Measurements from ENCODE around the gene HOXA13.

HOXA13 gene

GRCh38 chr7:27166531-27167505 lies 33.1 kb downstream of the HOXA13 start:
- Histone ChIP-seq H3K4me2 (ENCODE audit: low read length) (no peak overlapping the region), H2AFZ (ENCODE audit: low read depth, low read length) (no peak overlapping the region), H3K27me3 (ENCODE audit: low read depth, low read length) (no peaks in the 10 kb centered on the region), H3K79me2 (ENCODE audit: low read length) (no peaks in the 10 kb centered on the region), H3K9ac (ENCODE audit: low read length) (no peak overlapping the region), H3K4me3 (ENCODE audit: low read length) (no peak overlapping the region), H3K36me3 (replicated peaks; ENCODE audit: low read depth, low read length) (no peaks in the 10 kb centered on the region), H3K27ac (ENCODE audit: low read length) (no peak overlapping the region), H4K20me1 (ENCODE audit: insufficient read depth, low read length) (no peaks in the 10 kb centered on the region), H3K9me3 (ENCODE audit: insufficient read depth, low read length) (no peaks in the 10 kb centered on the region), H3K4me1 (ENCODE audit: low read length) (no peaks in the 10 kb centered on the region)
- TF ChIP-seq, protein P1, sequence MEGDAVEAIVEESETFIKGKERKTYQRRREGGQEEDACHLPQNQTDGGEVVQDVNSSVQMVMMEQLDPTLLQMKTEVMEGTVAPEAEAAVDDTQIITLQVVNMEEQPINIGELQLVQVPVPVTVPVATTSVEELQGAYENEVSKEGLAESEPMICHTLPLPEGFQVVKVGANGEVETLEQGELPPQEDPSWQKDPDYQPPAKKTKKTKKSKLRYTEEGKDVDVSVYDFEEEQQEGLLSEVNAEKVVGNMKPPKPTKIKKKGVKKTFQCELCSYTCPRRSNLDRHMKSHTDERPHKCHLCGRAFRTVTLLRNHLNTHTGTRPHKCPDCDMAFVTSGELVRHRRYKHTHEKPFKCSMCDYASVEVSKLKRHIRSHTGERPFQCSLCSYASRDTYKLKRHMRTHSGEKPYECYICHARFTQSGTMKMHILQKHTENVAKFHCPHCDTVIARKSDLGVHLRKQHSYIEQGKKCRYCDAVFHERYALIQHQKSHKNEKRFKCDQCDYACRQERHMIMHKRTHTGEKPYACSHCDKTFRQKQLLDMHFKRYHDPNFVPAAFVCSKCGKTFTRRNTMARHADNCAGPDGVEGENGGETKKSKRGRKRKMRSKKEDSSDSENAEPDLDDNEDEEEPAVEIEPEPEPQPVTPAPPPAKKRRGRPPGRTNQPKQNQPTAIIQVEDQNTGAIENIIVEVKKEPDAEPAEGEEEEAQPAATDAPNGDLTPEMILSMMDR (IDR thresholded peaks at IDR 0.05; ENCODE audit: low read depth, low read length), result no peak
- no peak for TF ChIP-seq EZH2phosphoT487 (IDR thresholded peaks at IDR 0.05; ENCODE audit: low read depth)

DNA sequence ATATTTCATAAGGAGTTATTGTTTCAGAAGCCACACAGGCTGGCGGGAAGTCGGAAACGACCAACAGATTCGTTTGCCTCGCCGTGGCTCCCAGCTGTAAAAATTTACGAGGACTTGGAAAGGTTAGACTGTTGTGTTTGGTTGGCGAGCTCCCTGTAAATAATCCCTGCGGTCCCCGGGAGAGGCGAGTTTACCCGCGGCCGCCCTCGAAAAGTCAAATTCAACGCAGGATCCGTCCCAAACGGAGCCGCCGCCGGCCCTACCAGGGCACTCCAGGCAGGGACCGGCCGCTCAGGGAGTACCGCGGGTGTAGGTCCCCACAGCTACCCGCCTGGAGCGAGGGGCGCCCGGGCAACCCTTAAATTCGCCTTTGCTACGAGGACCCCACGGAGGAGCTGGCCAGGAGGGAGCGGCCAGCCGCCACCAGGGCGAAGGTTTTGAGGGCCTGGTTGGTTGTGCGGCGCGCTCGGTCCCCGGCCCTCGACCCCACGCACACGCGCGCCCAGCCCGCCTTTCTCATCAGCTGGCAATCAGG lies 33.8 kb downstream of the HOXA13 start:
- H2AFZ ChIP-seq (ENCODE audit: low read depth, low read length), result no peak overlapping the region
- H3K27me3 ChIP-seq (ENCODE audit: low read depth, low read length), result no peaks in the 10 kb centered on the region
- H3K4me2 ChIP-seq (ENCODE audit: low read length), result no peak overlapping the region
- no peaks in the 10 kb centered on the region for H4K20me1 ChIP-seq (ENCODE audit: insufficient read depth, low read length)
- no peaks in the 10 kb centered on the region for H3K79me2 ChIP-seq (ENCODE audit: low read length)
- H3K4me1 ChIP-seq (ENCODE audit: low read length), result no peaks in the 10 kb centered on the region
- TF ChIP-seq, protein P1 (IDR thresholded peaks at IDR 0.05; ENCODE audit: low read depth, low read length), result no peak
- TF ChIP-seq EZH2phosphoT487 (IDR thresholded peaks at IDR 0.05; ENCODE audit: low read depth), result no peak
- no peaks in the 10 kb centered on the region for H3K36me3 ChIP-seq (replicated peaks; ENCODE audit: low read depth, low read length)
- H3K9ac ChIP-seq (ENCODE audit: low read length), result no peak overlapping the region
- H3K4me3 ChIP-seq (ENCODE audit: low read length), result no peak overlapping the region
- H3K27ac ChIP-seq (ENCODE audit: low read length), result no peak overlapping the region
- H3K9me3 ChIP-seq (ENCODE audit: insufficient read depth, low read length), result no peaks in the 10 kb centered on the region

DNA sequence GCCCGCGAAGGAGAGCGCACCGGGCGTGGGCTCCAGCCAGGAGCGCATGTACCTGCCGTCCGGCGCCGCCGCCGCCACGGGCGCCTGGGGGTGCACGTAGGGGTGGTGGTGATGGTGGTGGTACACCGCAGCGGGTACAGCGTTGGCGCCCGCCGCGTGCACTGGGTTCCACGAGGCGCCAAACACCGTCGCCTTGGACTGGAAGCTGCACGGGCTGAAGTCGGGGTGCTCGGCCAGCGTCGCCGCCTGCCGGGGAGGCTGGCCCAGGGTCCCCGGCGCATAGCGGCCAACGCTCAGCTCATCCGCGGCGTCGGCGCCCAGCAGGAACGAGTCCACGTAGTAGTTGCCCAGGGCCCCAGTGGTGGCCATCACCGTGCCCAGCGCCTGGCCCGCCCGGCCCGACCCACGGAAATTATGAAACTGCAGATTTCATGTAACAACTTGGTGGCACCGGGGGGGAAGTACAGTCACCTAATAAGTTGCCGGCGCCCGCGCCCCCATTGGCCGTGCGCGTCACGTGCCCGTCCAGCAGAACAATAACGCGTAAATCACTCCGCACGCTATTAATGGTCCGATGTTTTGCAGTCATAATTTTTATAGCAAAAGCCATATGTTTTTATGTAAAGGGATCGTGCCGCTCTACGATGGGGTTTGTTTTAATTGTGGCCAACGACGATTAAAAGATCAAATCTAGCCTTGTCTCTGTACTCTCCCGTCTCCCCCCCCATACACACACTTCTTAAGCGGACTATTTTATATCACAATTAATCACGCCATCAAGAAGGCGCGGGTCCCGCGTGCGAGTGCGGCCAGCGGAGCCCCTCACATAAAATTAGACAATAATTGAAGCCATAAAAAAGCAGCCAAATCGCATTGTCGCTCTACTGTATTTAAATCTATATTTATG lies 34.5 kb downstream of the HOXA13 start, which contains the start of gene HOXA9:
HOXA9 (minus strand) TSS at position 449 of the 907 bp plus-strand sequence; CDS start at position 369, 80 bp downstream.
- no peaks in the 10 kb centered on the region for H3K36me3 ChIP-seq (replicated peaks; ENCODE audit: low read depth, low read length)
- no peak within 1 kb of the TSS for H3K9ac ChIP-seq (ENCODE audit: low read length)
- H3K27me3 ChIP-seq (ENCODE audit: low read depth, low read length), result no peaks in the 10 kb centered on the region
- H3K79me2 ChIP-seq (ENCODE audit: low read length), result no peaks in the 10 kb centered on the region
- H3K9me3 ChIP-seq (ENCODE audit: insufficient read depth, low read length), result no peaks in the 10 kb centered on the region
- H3K4me3 ChIP-seq (ENCODE audit: low read length), result no peak within 1 kb of the TSS
- TF ChIP-seq, protein P1 (IDR thresholded peaks at IDR 0.05; ENCODE audit: low read depth, low read length), result no peak
- TF ChIP-seq EZH2phosphoT487 (IDR thresholded peaks at IDR 0.05; ENCODE audit: low read depth), result no peak
- H2AFZ ChIP-seq (ENCODE audit: low read depth, low read length), result no peak within 1 kb of the TSS
- no peaks in the 10 kb centered on the region for H4K20me1 ChIP-seq (ENCODE audit: insufficient read depth, low read length)
- no peak within 1 kb of the TSS for H3K27ac ChIP-seq (ENCODE audit: low read length)
- no peak within 1 kb of the TSS for H3K4me2 ChIP-seq (ENCODE audit: low read length)
- no peaks in the 10 kb centered on the region for H3K4me1 ChIP-seq (ENCODE audit: low read length)
